GM19372 (cell line): ENCODE data around the gene AFF2.

ENCODE experiments used
- ATAC-seq: cut with Tn5 transposase; IDR thresholded peaks from one replicate; pipeline ENCODE4 v1.9.1; 2021; ENCODE audit warnings: mild to moderate bottlenecking, low read depth, moderate library complexity; ENCODE audit not compliant: unreplicated experiment

The AFF2 gene

GRCh38 chrX:148813967-148814366 is 313.6 kb downstream of the AFF2 start:
- ATAC-seq, result no peak

- no peak for ATAC-seq
These were observed 315.0 kb downstream of the AFF2 start for GRCh38 chrX:148815218-148815961.

- ATAC-seq, result no peak
These were observed 323.6 kb downstream of the AFF2 start for GRCh38 chrX:148823986-148824385.

- ATAC-seq, result no peak
These were observed 325.3 kb downstream of the AFF2 start for GRCh38 chrX:148825696-148826095.

GRCh38 chrX:148836741-148837140 is 336.3 kb downstream of the AFF2 start:
- no peak for ATAC-seq

GRCh38 chrX:148850631-148851030 is 350.2 kb downstream of the AFF2 start:
- no peak for ATAC-seq

GRCh38 chrX:148854306-148854705 is 353.9 kb downstream of the AFF2 start:
- no peak for ATAC-seq

GRCh38 chrX:148856505-148856904 is 356.1 kb downstream of the AFF2 start:
- ATAC-seq, result no peak

- no peak for ATAC-seq
These were observed 365.1 kb downstream of the AFF2 start for GRCh38 chrX:148865277-148866210.

- no peak for ATAC-seq
These were observed 367.2 kb downstream of the AFF2 start for GRCh38 chrX:148867596-148867995.

GRCh38 chrX:148871422-148872160 is 371.2 kb downstream of the AFF2 start:
- no peak for ATAC-seq

- ATAC-seq, result no peak
These were observed 371.7 kb downstream of the AFF2 start for GRCh38 chrX:148872161-148872535.

GRCh38 chrX:148872881-148873280 is 372.5 kb downstream of the AFF2 start:
- ATAC-seq, result no peak

- no peak for ATAC-seq
These were observed 374.3 kb downstream of the AFF2 start for GRCh38 chrX:148874636-148875246.

GRCh38 chrX:148878371-148878770 is 378.0 kb downstream of the AFF2 start:
- ATAC-seq, result no peak

GRCh38 chrX:148885203-148885602 is 384.8 kb downstream of the AFF2 start:
- ATAC-seq, result no peak

GRCh38 chrX:148893395-148893794 is 393.0 kb downstream of the AFF2 start:
- no peak for ATAC-seq

GRCh38 chrX:148902581-148902980 is 402.2 kb downstream of the AFF2 start:
- ATAC-seq, result no peak

- no peak for ATAC-seq
These were observed 402.8 kb downstream of the AFF2 start for GRCh38 chrX:148903176-148903575.

GRCh38 chrX:148904421-148905111 is 404.1 kb downstream of the AFF2 start:
- ATAC-seq, result no peak
